HEK293 (cell line): Measurements from ENCODE around the gene NRIP2.

ENCODE experiments used
- CTCF ChIA-PET: fragments of 350-600 bp; formaldehyde crosslinking; extraction: SDS; loops from one replicate; lab custom pipeline; 2021; ENCODE audit warnings: antibody characterized with exemption; lab: Yijun Ruan, JAX
- POLR2A ChIA-PET: fragments of 300-600 bp; formaldehyde crosslinking; extraction: SDS; loops from one replicate; lab custom pipeline; 2020; ENCODE audit warnings: antibody characterized with exemption, inconsistent platforms; lab: Yijun Ruan, JAX
- H3K27ac ChIP-seq: fragments of 200-500 bp; sonication (Bioruptor generic); 2 replicates; pipeline ENCODE4 v1.5.1; 2014; ENCODE audit warnings: low read depth, low read length, control low read depth, inconsistent platforms; ENCODE audit errors: extremely low read depth
- H3K36me3 ChIP-seq, 2 experiments: fragments of 200-500 bp in 1 of 2; sonication (Bioruptor generic) in 1 of 2; 1 replicate in 1 of 2; 2 replicates in 1 of 2; pipeline ENCODE4 v1.5.1; 2014 to 2017; ENCODE audit warnings: inconsistent platforms in 2 of 2, low read length in 2 of 2; ENCODE audit not compliant: control insufficient read depth in 2 of 2, insufficient read depth in 1 of 2
- H3K4me1 ChIP-seq: fragments of 200-500 bp; sonication (Bioruptor generic); 2 replicates; pipeline ENCODE4 v1.5.1; 2014; ENCODE audit warnings: mild to moderate bottlenecking, low read length, inconsistent platforms; ENCODE audit not compliant: control insufficient read depth, insufficient read depth
- H3K4me3 ChIP-seq: 2 replicates; pipeline ENCODE4 v1.5.1; 2011; ENCODE audit warnings: low read depth, mild to moderate bottlenecking, control low read depth, low read length, moderate library complexity
- H3K9me3 ChIP-seq: fragments of 200-500 bp; sonication (Bioruptor generic); 2 replicates; pipeline ENCODE4 v1.5.1; 2014; ENCODE audit warnings: low read depth, low read length, inconsistent platforms; ENCODE audit not compliant: control insufficient read depth, insufficient read depth
- GLIS1 ChIP-seq: fragments of 450-650 bp; formaldehyde crosslinking; IDR thresholded peaks from 2 replicates; pipeline ENCODE4 v1.5.1; 2016; ENCODE audit warnings: missing biosample characterization, missing genetic modification characterization
- PRDM2 ChIP-seq: fragments of 450-650 bp; formaldehyde crosslinking; IDR thresholded peaks from 2 replicates; pipeline ENCODE4 v1.5.1; 2016; ENCODE audit warnings: missing biosample characterization, missing genetic modification characterization, borderline replicate concordance
- ZBTB17 ChIP-seq: fragments of 450-650 bp; formaldehyde crosslinking; IDR thresholded peaks from 2 replicates; pipeline ENCODE4 v1.5.1; 2016; ENCODE audit warnings: missing biosample characterization, missing genetic modification characterization
- ZBTB20 ChIP-seq: fragments of 450-650 bp; formaldehyde crosslinking; IDR thresholded peaks from 2 replicates; pipeline ENCODE4 v1.5.1; 2016; ENCODE audit warnings: missing biosample characterization, missing genetic modification characterization
- ZBTB7A ChIP-seq: fragments of 450-650 bp; formaldehyde crosslinking; IDR thresholded peaks from 2 replicates; pipeline ENCODE4 v1.5.1; 2016; ENCODE audit warnings: low read depth, missing biosample characterization, missing genetic modification characterization
- ZIC2 ChIP-seq: fragments of 450-650 bp; formaldehyde crosslinking; IDR thresholded peaks from 2 replicates; pipeline ENCODE4 v1.5.1; 2016; ENCODE audit warnings: missing biosample characterization, missing genetic modification characterization
- ZNF138 ChIP-seq: fragments of 450-650 bp; formaldehyde crosslinking; IDR thresholded peaks from 2 replicates; pipeline ENCODE4 v1.5.1; 2016; ENCODE audit warnings: missing biosample characterization, missing genetic modification characterization, borderline replicate concordance
- ZNF175 ChIP-seq: fragments of 450-650 bp; formaldehyde crosslinking; IDR thresholded peaks from 2 replicates; pipeline ENCODE4 v1.5.1; 2016; ENCODE audit warnings: missing biosample characterization, missing genetic modification characterization
- ZNF350 ChIP-seq: fragments of 450-650 bp; formaldehyde crosslinking; IDR thresholded peaks from 2 replicates; pipeline ENCODE4 v1.5.0; 2017; ENCODE audit warnings: missing biosample characterization, mild to moderate bottlenecking, missing genetic modification characterization
- ZNF530 ChIP-seq: fragments of 450-650 bp; formaldehyde crosslinking; IDR thresholded peaks from 2 replicates; pipeline ENCODE4 v1.5.1; 2016; ENCODE audit warnings: low read depth, missing biosample characterization, missing genetic modification characterization
- ZNF544 ChIP-seq: fragments of 450-650 bp; formaldehyde crosslinking; IDR thresholded peaks from 2 replicates; pipeline ENCODE4 v1.5.0; 2017; ENCODE audit warnings: missing biosample characterization, missing genetic modification characterization
- ZNF560 ChIP-seq: fragments of 450-650 bp; formaldehyde crosslinking; IDR thresholded peaks from 2 replicates; pipeline ENCODE4 v1.5.1; 2017; ENCODE audit warnings: missing biosample characterization, missing genetic modification characterization, borderline replicate concordance
- ZNF561 ChIP-seq: fragments of 450-650 bp; IDR thresholded peaks from 2 replicates; pipeline ENCODE4 v1.5.1; 2018; ENCODE audit warnings: missing biosample characterization, missing genetic modification characterization, borderline replicate concordance
- ZNF600 ChIP-seq: fragments of 450-650 bp; formaldehyde crosslinking; IDR thresholded peaks from 2 replicates; pipeline ENCODE4 v1.5.1; 2016; ENCODE audit warnings: missing biosample characterization, missing genetic modification characterization
- ZNF626 ChIP-seq: fragments of 450-650 bp; sonication (Bioruptor Pico); formaldehyde crosslinking; IDR thresholded peaks from 2 replicates; pipeline ENCODE4 v1.5.1; 2018; ENCODE audit warnings: missing biosample characterization, missing genetic modification characterization, inconsistent platforms
- ZNF660 ChIP-seq: fragments of 450-650 bp; IDR thresholded peaks from 2 replicates; pipeline ENCODE4 v1.5.1; 2018; ENCODE audit warnings: missing biosample characterization, mild to moderate bottlenecking, missing genetic modification characterization
- ZNF747 ChIP-seq: fragments of 450-650 bp; formaldehyde crosslinking; IDR thresholded peaks from 2 replicates; pipeline ENCODE4 v1.5.1; 2016; ENCODE audit warnings: missing biosample characterization, missing genetic modification characterization
- ZNF792 ChIP-seq: fragments of 450-650 bp; formaldehyde crosslinking; IDR thresholded peaks from 2 replicates; pipeline ENCODE4 v1.5.1; 2016; ENCODE audit warnings: missing biosample characterization, missing genetic modification characterization
- ZSCAN30 ChIP-seq: fragments of 450-650 bp; IDR thresholded peaks from 2 replicates; pipeline ENCODE4 v1.5.1; 2018; ENCODE audit warnings: missing biosample characterization, mild to moderate bottlenecking, missing genetic modification characterization, moderate library complexity
- TF ChIP-seq, protein P1 (sequence below): fragments of 450-650 bp; formaldehyde crosslinking; IDR thresholded peaks from 2 replicates; pipeline ENCODE4 v1.5.1; 2016; ENCODE audit warnings: missing biosample characterization, missing genetic modification characterization
- TF ChIP-seq, protein P2 (sequence below): fragments of 450-650 bp; formaldehyde crosslinking; IDR thresholded peaks from 2 replicates; pipeline ENCODE4 v1.5.1; 2016; ENCODE audit warnings: missing biosample characterization, missing genetic modification characterization, low read depth

Gene NRIP2

DNA sequence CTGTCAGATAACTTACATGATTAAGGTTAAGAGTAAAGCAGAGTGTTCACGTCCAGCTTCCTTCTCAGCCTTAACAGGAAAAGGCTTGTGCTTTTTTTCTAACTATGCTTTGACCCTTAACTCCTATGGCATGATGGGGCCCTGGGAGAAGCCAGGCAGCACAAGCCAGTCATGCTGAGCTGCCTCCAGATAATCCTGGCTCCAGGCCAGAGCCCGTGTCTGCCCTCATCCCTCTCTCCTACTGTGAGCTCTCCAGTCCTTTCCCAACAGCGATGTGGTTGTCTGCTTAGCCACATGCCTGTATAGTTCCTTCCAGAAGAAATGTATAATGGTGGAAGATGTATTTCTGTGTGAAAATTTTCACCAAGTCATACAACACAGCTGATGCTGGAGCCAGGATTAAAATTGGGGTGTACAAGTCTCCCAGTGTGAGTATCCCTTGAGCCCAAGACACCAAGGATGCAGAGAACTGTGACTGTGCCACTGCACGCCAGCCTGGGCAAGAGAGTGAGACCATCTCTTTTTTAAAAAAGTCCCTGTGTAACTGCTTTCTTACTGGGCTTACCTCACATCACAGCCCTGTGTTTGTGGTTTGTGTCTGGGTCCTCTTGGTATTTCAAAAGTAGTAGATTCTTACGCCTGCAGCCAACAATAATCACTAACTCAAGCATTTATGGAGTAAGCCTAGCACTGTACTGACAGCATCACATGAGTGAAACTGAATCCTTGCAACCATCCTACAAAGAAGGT, 30.3 kb downstream of the NRIP2 start:
- Histone ChIP-seq H3K9me3 (no peaks in the 10 kb centered on the region), H3K36me3 (peaks cover 48 to 81% of the 10 kb centered on the region in 2 experiments), H3K4me3 (no peak overlapping the region), H3K27ac (no peak overlapping the region), H3K4me1 (no peaks in the 10 kb centered on the region)
- ChIA-PET POLR2A (interaction anchor here (0.6 to 1.1 kb wide), 3 partner anchors 8 to 19 kb away, joined by 4 to 6 read pairs (median 5); no protein-coding TSS in a partner anchor), CTCF (interaction anchor here (0.6 to 1.1 kb wide), 2 partner anchors 9 to 159 kb away, joined by 3 to 4 read pairs; no protein-coding TSS in a partner anchor)
- TF ChIP-seq ZBTB17 (tag by site-specific recombination) (peak; percentile 89), ZBTB20 (peak; percentile 21; the same call in 1 of the 2 replicates), ZNF660 (0 out of 2 replicates have a peak, but pooled peaks have one; percentile 39), ZNF600 (0 out of 2 replicates have a peak, but pooled peaks have one; percentile 24), GLIS1 (tag by site-specific recombination) (peak; percentile 31; the same call in 1 of the 2 replicates), ZNF350 (tag by site-specific recombination) (no peak), ZIC2 (tag by site-specific recombination) (peak; percentile 91)
- TF ChIP-seq, protein P1, sequence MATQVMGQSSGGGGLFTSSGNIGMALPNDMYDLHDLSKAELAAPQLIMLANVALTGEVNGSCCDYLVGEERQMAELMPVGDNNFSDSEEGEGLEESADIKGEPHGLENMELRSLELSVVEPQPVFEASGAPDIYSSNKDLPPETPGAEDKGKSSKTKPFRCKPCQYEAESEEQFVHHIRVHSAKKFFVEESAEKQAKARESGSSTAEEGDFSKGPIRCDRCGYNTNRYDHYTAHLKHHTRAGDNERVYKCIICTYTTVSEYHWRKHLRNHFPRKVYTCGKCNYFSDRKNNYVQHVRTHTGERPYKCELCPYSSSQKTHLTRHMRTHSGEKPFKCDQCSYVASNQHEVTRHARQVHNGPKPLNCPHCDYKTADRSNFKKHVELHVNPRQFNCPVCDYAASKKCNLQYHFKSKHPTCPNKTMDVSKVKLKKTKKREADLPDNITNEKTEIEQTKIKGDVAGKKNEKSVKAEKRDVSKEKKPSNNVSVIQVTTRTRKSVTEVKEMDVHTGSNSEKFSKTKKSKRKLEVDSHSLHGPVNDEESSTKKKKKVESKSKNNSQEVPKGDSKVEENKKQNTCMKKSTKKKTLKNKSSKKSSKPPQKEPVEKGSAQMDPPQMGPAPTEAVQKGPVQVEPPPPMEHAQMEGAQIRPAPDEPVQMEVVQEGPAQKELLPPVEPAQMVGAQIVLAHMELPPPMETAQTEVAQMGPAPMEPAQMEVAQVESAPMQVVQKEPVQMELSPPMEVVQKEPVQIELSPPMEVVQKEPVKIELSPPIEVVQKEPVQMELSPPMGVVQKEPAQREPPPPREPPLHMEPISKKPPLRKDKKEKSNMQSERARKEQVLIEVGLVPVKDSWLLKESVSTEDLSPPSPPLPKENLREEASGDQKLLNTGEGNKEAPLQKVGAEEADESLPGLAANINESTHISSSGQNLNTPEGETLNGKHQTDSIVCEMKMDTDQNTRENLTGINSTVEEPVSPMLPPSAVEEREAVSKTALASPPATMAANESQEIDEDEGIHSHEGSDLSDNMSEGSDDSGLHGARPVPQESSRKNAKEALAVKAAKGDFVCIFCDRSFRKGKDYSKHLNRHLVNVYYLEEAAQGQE: no peak; the same call in 1 of the 2 replicates

DNA sequence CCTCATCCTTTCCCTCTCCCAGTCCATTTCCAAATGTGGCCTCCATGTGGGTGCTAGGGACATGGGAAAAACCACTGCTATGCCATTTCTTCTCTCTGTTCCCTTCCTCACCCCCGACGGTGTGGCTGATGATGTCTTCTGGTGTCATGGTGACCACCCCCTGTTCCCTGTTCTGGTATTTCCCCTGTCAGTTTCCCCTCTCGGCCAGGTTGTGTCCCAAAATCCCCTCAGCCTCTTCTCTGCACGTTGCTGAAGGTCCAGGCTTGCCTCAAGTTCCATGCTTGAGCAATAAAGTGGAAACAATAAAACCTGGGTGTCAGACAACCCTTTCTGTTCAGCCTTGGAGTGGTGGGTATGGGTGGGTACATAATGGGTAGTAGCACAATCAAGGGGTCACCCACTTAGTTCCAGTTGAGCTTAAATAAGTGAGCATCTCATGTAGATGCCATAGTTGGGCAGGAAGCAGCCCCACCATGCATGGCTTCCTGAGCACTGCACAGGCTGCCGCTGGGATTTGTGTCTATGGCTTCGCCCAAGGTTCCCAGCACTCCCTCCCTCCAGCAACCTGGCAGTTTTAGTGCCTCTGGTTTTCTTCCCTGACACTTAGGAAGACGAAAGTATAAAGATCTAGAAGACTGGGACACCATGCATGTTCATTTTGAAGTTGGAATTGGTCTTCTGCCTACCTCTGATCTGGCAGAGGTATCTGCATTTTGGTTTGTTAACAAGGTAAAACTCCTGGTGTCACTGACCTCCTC, 31.0 kb downstream of the NRIP2 start:
- ChIA-PET CTCF (interaction anchor here (0.6 kb wide), 1 partner anchor 159 kb away, joined by 3 read pairs; no protein-coding TSS in a partner anchor), POLR2A (interaction anchor here (0.6 to 1.1 kb wide), 3 partner anchors 8 to 18 kb away, joined by 4 to 6 read pairs (median 5); no protein-coding TSS in a partner anchor)
- Histone ChIP-seq H3K27ac (no peak overlapping the region; the same call in 1 of the 2 replicates), H3K4me3 (no peak overlapping the region), H3K9me3 (no peaks in the 10 kb centered on the region), H3K36me3 (peaks cover 53 to 89% of the 10 kb centered on the region in 2 experiments), H3K4me1 (no peaks in the 10 kb centered on the region)
- TF ChIP-seq ZNF747 (tag by site-specific recombination) (no peak), ZNF530 (tag by site-specific recombination) (no peak), ZNF175 (no peak), ZNF660 (no peak), ZNF350 (tag by site-specific recombination) (no peak), ZNF626 (no peak), PRDM2 (tag by site-specific recombination) (no peak), ZNF560 (tag by site-specific recombination) (no peak), ZSCAN30 (no peak), ZNF792 (no peak), ZNF544 (tag by site-specific recombination) (no peak), ZNF561 (tag by site-specific recombination) (no peak), ZBTB7A (tag by site-specific recombination) (no peak), ZNF138 (tag by site-specific recombination) (no peak)
- TF ChIP-seq, protein P2, sequence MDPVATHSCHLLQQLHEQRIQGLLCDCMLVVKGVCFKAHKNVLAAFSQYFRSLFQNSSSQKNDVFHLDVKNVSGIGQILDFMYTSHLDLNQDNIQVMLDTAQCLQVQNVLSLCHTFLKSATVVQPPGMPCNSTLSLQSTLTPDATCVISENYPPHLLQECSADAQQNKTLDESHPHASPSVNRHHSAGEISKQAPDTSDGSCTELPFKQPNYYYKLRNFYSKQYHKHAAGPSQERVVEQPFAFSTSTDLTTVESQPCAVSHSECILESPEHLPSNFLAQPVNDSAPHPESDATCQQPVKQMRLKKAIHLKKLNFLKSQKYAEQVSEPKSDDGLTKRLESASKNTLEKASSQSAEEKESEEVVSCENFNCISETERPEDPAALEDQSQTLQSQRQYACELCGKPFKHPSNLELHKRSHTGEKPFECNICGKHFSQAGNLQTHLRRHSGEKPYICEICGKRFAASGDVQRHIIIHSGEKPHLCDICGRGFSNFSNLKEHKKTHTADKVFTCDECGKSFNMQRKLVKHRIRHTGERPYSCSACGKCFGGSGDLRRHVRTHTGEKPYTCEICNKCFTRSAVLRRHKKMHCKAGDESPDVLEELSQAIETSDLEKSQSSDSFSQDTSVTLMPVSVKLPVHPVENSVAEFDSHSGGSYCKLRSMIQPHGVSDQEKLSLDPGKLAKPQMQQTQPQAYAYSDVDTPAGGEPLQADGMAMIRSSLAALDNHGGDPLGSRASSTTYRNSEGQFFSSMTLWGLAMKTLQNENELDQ (tag by site-specific recombination): no peak
